K562 (cell line): ENCODE results near the gene ERAL1. TPM values are rescaled to one million over a fixed set of nuclear protein-coding genes. Genes with fewer than 3 reads are reported as not detected.
A peak's percentile ranks its signal among the peaks of the same experiment; 100 is the strongest.

Experiments
- CHD2 ChIP-seq: IDR thresholded peaks from 2 replicates; pipeline ENCODE4 v1.6.1; 2011; ENCODE audit warnings: low read depth, low read length
- HDAC2 ChIP-seq: fragments of 450-650 bp; IDR thresholded peaks from 2 replicates; pipeline ENCODE4 v1.6.1; 2016; ENCODE audit warnings: mild to moderate bottlenecking
- HIVEP1 ChIP-seq: fragments of 250-450 bp; sonication (Bioruptor Pico); IDR thresholded peaks from 2 replicates; pipeline ENCODE4 v1.4.0; 2020; ENCODE audit warnings: mild to moderate bottlenecking
- KDM5B ChIP-seq: fragments of 200-600 bp; sonication (generic); IDR thresholded peaks from 2 replicates; pipeline ENCODE4 v1.6.1; 2012; ENCODE audit warnings: low read depth, mild to moderate bottlenecking, moderate library complexity, low read length, control low read depth, inconsistent platforms; ENCODE audit not compliant: insufficient replicate concordance
- KLF1 ChIP-seq: fragments of 450-650 bp; IDR thresholded peaks from 2 replicates; pipeline ENCODE4 v1.6.1; 2016; ENCODE audit warnings: missing genetic modification characterization, missing compliant biosample characterization
- RFX1 ChIP-seq: fragments of 450-650 bp; IDR thresholded peaks from 2 replicates; pipeline ENCODE4 v1.6.1; 2016; ENCODE audit warnings: mild to moderate bottlenecking, moderate library complexity
- SMARCE1 ChIP-seq: fragments of 450-650 bp; IDR thresholded peaks from 2 replicates; pipeline ENCODE4 v1.7.1; 2016; ENCODE audit warnings: mild to moderate bottlenecking
- SMC3 ChIP-seq: conservative IDR thresholded peaks from 2 replicates; pipeline ENCODE4 v1.6.1; 2011; ENCODE audit warnings: low read depth, low read length, improper control_type of control experiment; ENCODE audit not compliant: insufficient read depth
- SREBF2 ChIP-seq: sonication (generic); formaldehyde crosslinking; IDR thresholded peaks from 2 replicates; pipeline ENCODE4 v1.4.0; 2020; ENCODE audit warnings: mild to moderate bottlenecking, missing genetic modification reagents
- STAT6 ChIP-seq: sonication (generic); formaldehyde crosslinking; IDR thresholded peaks from 2 replicates; pipeline ENCODE4 v1.8.1; 2023; ENCODE audit warnings: mild to moderate bottlenecking, missing genetic modification reagents
- TEAD4 ChIP-seq, 2 experiments: sonication (generic) in 1 of 2; formaldehyde crosslinking in 1 of 2; IDR thresholded peaks; 2 replicates each; pipeline versions ENCODE4 v1.6.1 to v1.8.0; 2012 to 2022; ENCODE audit warnings: borderline replicate concordance in 1 of 2, inconsistent platforms in 1 of 2, low read length in 1 of 2, mild to moderate bottlenecking in 1 of 2, missing genetic modification reagents in 1 of 2
- THRB ChIP-seq: fragments of 450-650 bp; formaldehyde crosslinking; conservative IDR thresholded peaks from 2 replicates; pipeline ENCODE4 v1.4.0; 2022; ENCODE audit warnings: mild to moderate bottlenecking, missing genetic modification characterization
- TOE1 ChIP-seq, 2 experiments: fragments of 450-650 bp in 1 of 2; sonication (generic) in 1 of 2; formaldehyde crosslinking in 1 of 2; IDR thresholded peaks; 2 replicates each; pipeline versions ENCODE4 v1.7.1 to v1.8.0; 2016 to 2022; ENCODE audit warnings: borderline replicate concordance in 2 of 2, mild to moderate bottlenecking in 2 of 2, antibody characterized with exemption in 1 of 2, inconsistent platforms in 1 of 2, low read depth in 1 of 2, missing genetic modification reagents in 1 of 2, moderate library complexity in 1 of 2
- ZBTB17 ChIP-seq: fragments of 450-650 bp; formaldehyde crosslinking; IDR thresholded peaks from 2 replicates; pipeline ENCODE4 v1.4.0; 2020; ENCODE audit warnings: mild to moderate bottlenecking
- ZBTB43 ChIP-seq: sonication (generic); formaldehyde crosslinking; IDR thresholded peaks from 2 replicates; pipeline ENCODE4 v1.8.0; 2023; ENCODE audit warnings: mild to moderate bottlenecking, missing genetic modification reagents
- ZNF592 ChIP-seq: fragments of 450-650 bp; IDR thresholded peaks from 2 replicates; pipeline ENCODE4 v1.6.1; 2017; ENCODE audit warnings: antibody characterized with exemption, mild to moderate bottlenecking
- polyA plus RNA-seq, 8 experiments: library from polyadenylated mRNA; depleted of rRNA in 4 of 8; stranded (reverse) in 5 of 8; unstranded in 3 of 8; fragments of >200 nt; fragmentation: Nextera tagmentation in 2 of 8; fragmentation: Illumina TruSeq in 1 of 8; extraction: Ambion mirVana in 2 of 8; extraction: Trizol in 1 of 8; gene quantifications; 2 replicates each; pipeline versions ENCODE4 v1.2.1 to v1.2.3, GENCODE V29; 2011 to 2014; ENCODE audit warnings: inconsistent platforms in 1 of 8, missing spikeins in 1 of 8
- total RNA-seq, 7 experiments: library from RNA; depleted of rRNA in 6 of 7; stranded (reverse); fragments of >200 nt in 6 of 7; fragmentation: Illumina TruSeq in 2 of 7; extraction: Trizol in 2 of 7; gene quantifications; 2 replicates each; pipeline versions ENCODE4 v1.2.1 to v1.2.3, GENCODE V29; 2011 to 2021; ENCODE audit warnings: low replicate concordance in 1 of 7

ERAL1 gene
- total and polyA plus RNA-seq, 9 of the 15 experiments (the other 6 are each of a cell fraction or from before 2014, with no cell fraction given) = 37.5 to 351 (median 106) TPM

- peak; percentile 58 for TF ChIP-seq THRB
- peak; percentile 92; the same call in 1 of the 2 replicates for TF ChIP-seq SREBF2 (CRISPR knock-in tag)
- peak; percentile 62; the same call in 1 of the 2 replicates for TF ChIP-seq SMARCE1
- TF ChIP-seq ZBTB17 (CRISPR knock-in tag) = peak; percentile 81
- TF ChIP-seq ZBTB43 (CRISPR knock-in tag) = 0 out of 2 replicates have a peak, but pooled peaks have one; percentile 57
- TF ChIP-seq CHD2 = 0 out of 2 replicates have a peak, but pooled peaks have one; percentile 6
- TF ChIP-seq STAT6 (CRISPR knock-in tag) = no peak; the same call in 1 of the 2 replicates
- peak; percentile 93 for TF ChIP-seq KLF1 (tag)
- peak; percentile 52 for TF ChIP-seq TOE1 (IDR thresholded peaks at IDR 0.05; ENCODE audit: borderline replicate concordance)
- TF ChIP-seq TOE1 (CRISPR knock-in tag; IDR thresholded peaks at IDR 0.05; ENCODE audit: borderline replicate concordance, low read depth) = 0 out of 2 replicates have a peak, but pooled peaks have one; percentile 45
- 0 out of 2 replicates have a peak, but pooled peaks have one; percentile 2 for TF ChIP-seq SMC3
- TF ChIP-seq HDAC2 = no peak
- TF ChIP-seq ZNF592 = peak; percentile 75
- no peak for TF ChIP-seq RFX1
- TF ChIP-seq KDM5B = peak; percentile 80
- TF ChIP-seq HIVEP1 (CRISPR knock-in tag) = no peak
- 0 out of 2 replicates have a peak, but pooled peaks have one; percentile 18 for TF ChIP-seq TEAD4 (IDR thresholded peaks at IDR 0.05; ENCODE audit: low read length)
- TF ChIP-seq TEAD4 (CRISPR knock-in tag; IDR thresholded peaks at IDR 0.05; ENCODE audit: borderline replicate concordance) = no peak
Measured at GRCh38 chr17:28896884-28897768, 42.3 kb downstream of the ERAL1 start, which contains the start of gene FLOT2 (continued).
